K562 (cell line): ENCODE measurements around the gene RBM28. TPM values are rescaled to one million over a fixed set of nuclear protein-coding genes. Genes with fewer than 3 reads are reported as not detected.

ENCODE experiments used
- DMBX1 ChIP-seq: fragments of 250-450 bp; sonication (Bioruptor Pico); IDR thresholded peaks from 2 replicates; pipeline ENCODE4 v1.8.0; 2022; ENCODE audit warnings: inconsistent platforms, mild to moderate bottlenecking, moderate library complexity, borderline replicate concordance
- HCFC1 ChIP-seq: IDR thresholded peaks from 2 replicates; pipeline ENCODE4 v1.6.1; 2012; ENCODE audit warnings: low read depth, low read length, improper control_type of control experiment
- NCOR1 ChIP-seq: fragments of 450-650 bp; IDR thresholded peaks from 2 replicates; pipeline ENCODE4 v1.6.1; 2016; ENCODE audit warnings: mild to moderate bottlenecking, moderate library complexity
- NFIC ChIP-seq: fragments of 450-650 bp; IDR thresholded peaks from 2 replicates; pipeline ENCODE4 v1.6.1; 2017; ENCODE audit warnings: mild to moderate bottlenecking, inconsistent platforms
- PHF20 ChIP-seq: fragments of 450-650 bp; IDR thresholded peaks from 2 replicates; pipeline ENCODE4 v1.6.1; 2018; ENCODE audit not compliant: partially characterized antibody
- RAD51 ChIP-seq: fragments of 450-650 bp; IDR thresholded peaks from 2 replicates; pipeline ENCODE4 v1.7.1; 2016; ENCODE audit warnings: low read depth, mild to moderate bottlenecking, borderline replicate concordance
- polyA plus RNA-seq, 8 experiments: library from polyadenylated mRNA; depleted of rRNA in 4 of 8; stranded (reverse) in 5 of 8; unstranded in 3 of 8; fragments of >200 nt; fragmentation: Nextera tagmentation in 2 of 8; fragmentation: Illumina TruSeq in 1 of 8; extraction: Ambion mirVana in 2 of 8; extraction: Trizol in 1 of 8; gene quantifications; 2 replicates each; pipeline versions ENCODE4 v1.2.1 to v1.2.3, GENCODE V29; 2011 to 2014; ENCODE audit warnings: inconsistent platforms in 1 of 8, missing spikeins in 1 of 8
- total RNA-seq, 7 experiments: library from RNA; depleted of rRNA in 6 of 7; stranded (reverse); fragments of >200 nt in 6 of 7; fragmentation: Illumina TruSeq in 2 of 7; extraction: Trizol in 2 of 7; gene quantifications; 2 replicates each; pipeline versions ENCODE4 v1.2.1 to v1.2.3, GENCODE V29; 2011 to 2021; ENCODE audit warnings: low replicate concordance in 1 of 7
- TF ChIP-seq, protein P1 (sequence below): fragments of 450-650 bp; IDR thresholded peaks from 2 replicates; pipeline ENCODE4 v1.6.1; 2016; ENCODE audit warnings: mild to moderate bottlenecking, moderate library complexity
- TF ChIP-seq, protein P2 (sequence below): sonication (generic); formaldehyde crosslinking; IDR thresholded peaks from 2 replicates; pipeline ENCODE4 v1.9.0; 2022; ENCODE audit warnings: mild to moderate bottlenecking, missing genetic modification reagents

Gene RBM28
- total and polyA plus RNA-seq, 9 of the 15 experiments (the other 6 are each of a cell fraction or from before 2014, with no cell fraction given), result 65.8 to 213 (median 138) TPM

DNA sequence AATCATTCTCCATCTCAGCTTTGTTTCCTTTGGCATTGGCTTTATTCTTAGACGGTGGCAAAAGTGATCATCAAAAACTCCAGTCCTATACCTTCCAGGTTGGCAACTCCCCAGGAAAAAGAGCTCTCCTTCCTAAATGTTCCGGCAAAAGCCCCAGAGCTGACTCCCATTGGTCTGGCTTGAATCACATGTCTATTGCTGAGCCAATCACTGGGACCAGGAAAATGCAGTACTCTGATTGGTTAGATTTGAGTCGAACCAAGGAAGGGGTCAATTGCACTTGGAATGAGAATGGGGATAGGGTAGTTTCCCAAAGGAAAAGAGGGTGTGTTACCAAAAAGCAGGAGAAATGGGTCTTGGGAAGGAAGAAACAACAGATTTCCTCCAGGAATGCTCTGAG, 80.3 kb downstream of the RBM28 start (continued):
- TF ChIP-seq, protein P1, sequence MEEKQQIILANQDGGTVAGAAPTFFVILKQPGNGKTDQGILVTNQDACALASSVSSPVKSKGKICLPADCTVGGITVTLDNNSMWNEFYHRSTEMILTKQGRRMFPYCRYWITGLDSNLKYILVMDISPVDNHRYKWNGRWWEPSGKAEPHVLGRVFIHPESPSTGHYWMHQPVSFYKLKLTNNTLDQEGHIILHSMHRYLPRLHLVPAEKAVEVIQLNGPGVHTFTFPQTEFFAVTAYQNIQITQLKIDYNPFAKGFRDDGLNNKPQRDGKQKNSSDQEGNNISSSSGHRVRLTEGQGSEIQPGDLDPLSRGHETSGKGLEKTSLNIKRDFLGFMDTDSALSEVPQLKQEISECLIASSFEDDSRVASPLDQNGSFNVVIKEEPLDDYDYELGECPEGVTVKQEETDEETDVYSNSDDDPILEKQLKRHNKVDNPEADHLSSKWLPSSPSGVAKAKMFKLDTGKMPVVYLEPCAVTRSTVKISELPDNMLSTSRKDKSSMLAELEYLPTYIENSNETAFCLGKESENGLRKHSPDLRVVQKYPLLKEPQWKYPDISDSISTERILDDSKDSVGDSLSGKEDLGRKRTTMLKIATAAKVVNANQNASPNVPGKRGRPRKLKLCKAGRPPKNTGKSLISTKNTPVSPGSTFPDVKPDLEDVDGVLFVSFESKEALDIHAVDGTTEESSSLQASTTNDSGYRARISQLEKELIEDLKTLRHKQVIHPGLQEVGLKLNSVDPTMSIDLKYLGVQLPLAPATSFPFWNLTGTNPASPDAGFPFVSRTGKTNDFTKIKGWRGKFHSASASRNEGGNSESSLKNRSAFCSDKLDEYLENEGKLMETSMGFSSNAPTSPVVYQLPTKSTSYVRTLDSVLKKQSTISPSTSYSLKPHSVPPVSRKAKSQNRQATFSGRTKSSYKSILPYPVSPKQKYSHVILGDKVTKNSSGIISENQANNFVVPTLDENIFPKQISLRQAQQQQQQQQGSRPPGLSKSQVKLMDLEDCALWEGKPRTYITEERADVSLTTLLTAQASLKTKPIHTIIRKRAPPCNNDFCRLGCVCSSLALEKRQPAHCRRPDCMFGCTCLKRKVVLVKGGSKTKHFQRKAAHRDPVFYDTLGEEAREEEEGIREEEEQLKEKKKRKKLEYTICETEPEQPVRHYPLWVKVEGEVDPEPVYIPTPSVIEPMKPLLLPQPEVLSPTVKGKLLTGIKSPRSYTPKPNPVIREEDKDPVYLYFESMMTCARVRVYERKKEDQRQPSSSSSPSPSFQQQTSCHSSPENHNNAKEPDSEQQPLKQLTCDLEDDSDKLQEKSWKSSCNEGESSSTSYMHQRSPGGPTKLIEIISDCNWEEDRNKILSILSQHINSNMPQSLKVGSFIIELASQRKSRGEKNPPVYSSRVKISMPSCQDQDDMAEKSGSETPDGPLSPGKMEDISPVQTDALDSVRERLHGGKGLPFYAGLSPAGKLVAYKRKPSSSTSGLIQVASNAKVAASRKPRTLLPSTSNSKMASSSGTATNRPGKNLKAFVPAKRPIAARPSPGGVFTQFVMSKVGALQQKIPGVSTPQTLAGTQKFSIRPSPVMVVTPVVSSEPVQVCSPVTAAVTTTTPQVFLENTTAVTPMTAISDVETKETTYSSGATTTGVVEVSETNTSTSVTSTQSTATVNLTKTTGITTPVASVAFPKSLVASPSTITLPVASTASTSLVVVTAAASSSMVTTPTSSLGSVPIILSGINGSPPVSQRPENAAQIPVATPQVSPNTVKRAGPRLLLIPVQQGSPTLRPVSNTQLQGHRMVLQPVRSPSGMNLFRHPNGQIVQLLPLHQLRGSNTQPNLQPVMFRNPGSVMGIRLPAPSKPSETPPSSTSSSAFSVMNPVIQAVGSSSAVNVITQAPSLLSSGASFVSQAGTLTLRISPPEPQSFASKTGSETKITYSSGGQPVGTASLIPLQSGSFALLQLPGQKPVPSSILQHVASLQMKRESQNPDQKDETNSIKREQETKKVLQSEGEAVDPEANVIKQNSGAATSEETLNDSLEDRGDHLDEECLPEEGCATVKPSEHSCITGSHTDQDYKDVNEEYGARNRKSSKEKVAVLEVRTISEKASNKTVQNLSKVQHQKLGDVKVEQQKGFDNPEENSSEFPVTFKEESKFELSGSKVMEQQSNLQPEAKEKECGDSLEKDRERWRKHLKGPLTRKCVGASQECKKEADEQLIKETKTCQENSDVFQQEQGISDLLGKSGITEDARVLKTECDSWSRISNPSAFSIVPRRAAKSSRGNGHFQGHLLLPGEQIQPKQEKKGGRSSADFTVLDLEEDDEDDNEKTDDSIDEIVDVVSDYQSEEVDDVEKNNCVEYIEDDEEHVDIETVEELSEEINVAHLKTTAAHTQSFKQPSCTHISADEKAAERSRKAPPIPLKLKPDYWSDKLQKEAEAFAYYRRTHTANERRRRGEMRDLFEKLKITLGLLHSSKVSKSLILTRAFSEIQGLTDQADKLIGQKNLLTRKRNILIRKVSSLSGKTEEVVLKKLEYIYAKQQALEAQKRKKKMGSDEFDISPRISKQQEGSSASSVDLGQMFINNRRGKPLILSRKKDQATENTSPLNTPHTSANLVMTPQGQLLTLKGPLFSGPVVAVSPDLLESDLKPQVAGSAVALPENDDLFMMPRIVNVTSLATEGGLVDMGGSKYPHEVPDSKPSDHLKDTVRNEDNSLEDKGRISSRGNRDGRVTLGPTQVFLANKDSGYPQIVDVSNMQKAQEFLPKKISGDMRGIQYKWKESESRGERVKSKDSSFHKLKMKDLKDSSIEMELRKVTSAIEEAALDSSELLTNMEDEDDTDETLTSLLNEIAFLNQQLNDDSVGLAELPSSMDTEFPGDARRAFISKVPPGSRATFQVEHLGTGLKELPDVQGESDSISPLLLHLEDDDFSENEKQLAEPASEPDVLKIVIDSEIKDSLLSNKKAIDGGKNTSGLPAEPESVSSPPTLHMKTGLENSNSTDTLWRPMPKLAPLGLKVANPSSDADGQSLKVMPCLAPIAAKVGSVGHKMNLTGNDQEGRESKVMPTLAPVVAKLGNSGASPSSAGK, result peak; percentile 16; the same call in 1 of the 2 replicates
- TF ChIP-seq, protein P2, sequence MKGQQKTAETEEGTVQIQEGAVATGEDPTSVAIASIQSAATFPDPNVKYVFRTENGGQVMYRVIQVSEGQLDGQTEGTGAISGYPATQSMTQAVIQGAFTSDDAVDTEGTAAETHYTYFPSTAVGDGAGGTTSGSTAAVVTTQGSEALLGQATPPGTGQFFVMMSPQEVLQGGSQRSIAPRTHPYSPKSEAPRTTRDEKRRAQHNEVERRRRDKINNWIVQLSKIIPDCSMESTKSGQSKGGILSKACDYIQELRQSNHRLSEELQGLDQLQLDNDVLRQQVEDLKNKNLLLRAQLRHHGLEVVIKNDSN (CRISPR knock-in tag), result peak; percentile 91
- TF ChIP-seq PHF20 (no peak), DMBX1 (CRISPR knock-in tag) (no peak), HCFC1 (0 out of 2 replicates have a peak, but pooled peaks have one; percentile 17), NCOR1 (no peak), NFIC (peak; percentile 33), RAD51 (peak; percentile 87)
- TF ChIP-seq, all 486 proteins: peak for 16
